Inflammatory macrophage treated with lipopolysaccharide for 4 hours (primary cell): ENCODE results near the gene FAM83G.
"Not testable (repeated sequence)": the region's sequence is repeated elsewhere in the genome, so short reads cannot be mapped to it uniquely, and the experiment has no call there.

Source experiments
- DNase-seq: peaks from one replicate; pipeline ENCODE4 v3.0.0-alpha.2; 2020

Gene FAM83G, protein sequence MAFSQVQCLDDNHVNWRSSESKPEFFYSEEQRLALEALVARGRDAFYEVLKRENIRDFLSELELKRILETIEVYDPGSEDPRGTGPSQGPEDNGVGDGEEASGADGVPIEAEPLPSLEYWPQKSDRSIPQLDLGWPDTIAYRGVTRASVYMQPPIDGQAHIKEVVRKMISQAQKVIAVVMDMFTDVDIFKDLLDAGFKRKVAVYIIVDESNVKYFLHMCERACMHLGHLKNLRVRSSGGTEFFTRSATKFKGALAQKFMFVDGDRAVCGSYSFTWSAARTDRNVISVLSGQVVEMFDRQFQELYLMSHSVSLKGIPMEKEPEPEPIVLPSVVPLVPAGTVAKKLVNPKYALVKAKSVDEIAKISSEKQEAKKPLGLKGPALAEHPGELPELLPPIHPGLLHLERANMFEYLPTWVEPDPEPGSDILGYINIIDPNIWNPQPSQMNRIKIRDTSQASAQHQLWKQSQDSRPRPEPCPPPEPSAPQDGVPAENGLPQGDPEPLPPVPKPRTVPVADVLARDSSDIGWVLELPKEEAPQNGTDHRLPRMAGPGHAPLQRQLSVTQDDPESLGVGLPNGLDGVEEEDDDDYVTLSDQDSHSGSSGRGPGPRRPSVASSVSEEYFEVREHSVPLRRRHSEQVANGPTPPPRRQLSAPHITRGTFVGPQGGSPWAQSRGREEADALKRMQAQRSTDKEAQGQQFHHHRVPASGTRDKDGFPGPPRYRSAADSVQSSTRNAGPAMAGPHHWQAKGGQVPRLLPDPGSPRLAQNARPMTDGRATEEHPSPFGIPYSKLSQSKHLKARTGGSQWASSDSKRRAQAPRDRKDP

DNA sequence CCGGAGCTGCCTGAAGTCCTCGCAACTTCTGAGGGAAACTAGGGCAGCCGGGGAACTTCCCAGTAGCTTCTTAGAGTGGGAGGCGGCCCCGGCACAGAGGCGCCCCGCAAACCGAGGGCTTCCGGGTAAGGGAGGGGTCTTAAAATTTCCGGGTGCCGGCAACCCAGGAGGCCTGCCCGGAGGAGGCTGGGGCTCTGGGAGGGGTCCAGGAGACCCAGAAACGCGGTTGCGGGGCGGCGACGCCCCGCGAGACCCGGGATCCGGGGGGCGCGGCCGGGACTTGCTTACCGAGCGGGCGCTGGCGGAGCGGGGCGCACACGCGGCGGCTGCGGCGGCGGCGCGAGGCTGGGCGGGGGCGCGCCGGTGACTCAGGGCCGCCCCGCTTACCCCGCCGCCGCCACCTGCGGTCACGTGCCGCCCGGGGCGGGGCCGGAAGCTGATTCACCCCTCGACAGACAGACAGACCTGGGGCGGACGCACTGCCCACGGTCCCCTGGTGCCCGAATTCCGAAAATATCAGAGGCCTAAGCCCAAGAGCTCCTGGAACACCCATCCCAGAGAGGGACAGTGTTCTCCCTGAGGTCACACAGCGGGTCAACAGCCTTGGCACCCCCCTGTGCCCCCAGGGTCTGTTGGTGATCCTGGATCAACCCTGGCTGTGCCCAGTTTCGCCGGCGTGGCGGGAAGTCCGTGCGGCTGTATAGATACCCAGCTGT lies at the start of gene FAM83G:
Gene FAM83G (minus strand): TSS at position 344 of the 716 bp plus-strand sequence. CDS start 723 bp downstream, outside the sequence.
- DNase-seq, result peak; percentile 51

- not testable (repeated sequence) for DNase-seq
Measured at GRCh38 chr17:19048826-19049225, 44.3 kb upstream of the FAM83G start.

- DNase-seq, result not testable (repeated sequence)
Measured at GRCh38 chr17:19047510-19047909, 42.9 kb upstream of the FAM83G start.

DNA sequence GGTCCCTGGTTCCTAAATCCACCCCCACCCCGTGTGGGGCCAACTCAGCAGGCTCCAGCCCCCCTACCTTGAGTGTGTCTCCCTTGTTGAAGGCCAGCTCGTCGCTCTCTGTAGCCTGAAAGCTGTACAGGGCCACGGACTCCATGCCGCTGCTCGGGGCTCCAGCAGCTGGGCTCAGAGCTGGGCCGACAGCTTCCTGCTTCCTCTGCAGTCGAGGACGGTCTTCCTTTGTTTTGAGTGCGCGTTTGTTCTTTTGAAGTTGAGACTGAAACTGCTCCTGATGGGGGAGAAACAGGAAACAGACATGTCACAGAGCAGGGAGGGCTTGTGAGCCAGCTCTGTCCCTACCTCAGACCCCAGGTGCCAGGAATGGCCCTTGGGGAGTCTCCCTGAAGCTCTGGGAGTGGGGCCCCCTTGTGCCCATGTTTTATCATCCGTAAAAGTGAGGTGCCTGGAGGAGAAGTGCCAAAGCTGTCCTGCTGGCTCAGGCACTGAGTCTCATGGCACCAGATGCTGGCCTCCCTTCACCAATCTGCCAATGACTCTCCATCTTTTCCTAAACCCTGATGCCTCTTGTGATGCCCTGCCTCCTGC lies 42.3 kb upstream of the FAM83G start, which contains the start of gene GRAP:
Gene GRAP (minus strand): TSS at position 176 of the 594 bp plus-strand sequence. CDS start 31 bp downstream, at position 145.
- DNase-seq, result not testable (repeated sequence)

DNA sequence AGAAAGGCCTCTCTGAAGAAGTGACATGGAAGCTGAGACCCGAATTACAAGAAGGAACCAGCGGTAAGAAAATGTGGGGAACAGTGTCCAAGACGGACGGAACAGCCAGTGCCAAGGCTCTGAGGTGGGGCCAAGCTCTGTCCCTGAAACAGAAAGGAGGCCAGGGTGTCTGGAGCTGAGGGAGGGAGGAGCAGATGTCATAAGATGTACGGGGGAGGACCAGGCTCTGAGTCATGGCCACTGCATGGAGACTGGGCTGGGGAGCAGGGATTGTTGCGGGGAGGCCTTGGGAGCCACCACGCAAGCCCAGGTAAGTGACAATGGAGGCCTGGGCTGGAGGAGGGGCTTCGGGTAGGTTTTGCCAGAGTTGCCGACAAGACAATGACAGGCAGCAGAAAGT lies 40.1 kb upstream of the FAM83G start:
- DNase-seq, result not testable (repeated sequence)

- not testable (repeated sequence) for DNase-seq
Measured at GRCh38 chr17:19043032-19043431, 38.5 kb upstream of the FAM83G start.

GRCh38 chr17:19042369-19042768 lies 37.8 kb upstream of the FAM83G start:
- DNase-seq, result not testable (repeated sequence)

DNA sequence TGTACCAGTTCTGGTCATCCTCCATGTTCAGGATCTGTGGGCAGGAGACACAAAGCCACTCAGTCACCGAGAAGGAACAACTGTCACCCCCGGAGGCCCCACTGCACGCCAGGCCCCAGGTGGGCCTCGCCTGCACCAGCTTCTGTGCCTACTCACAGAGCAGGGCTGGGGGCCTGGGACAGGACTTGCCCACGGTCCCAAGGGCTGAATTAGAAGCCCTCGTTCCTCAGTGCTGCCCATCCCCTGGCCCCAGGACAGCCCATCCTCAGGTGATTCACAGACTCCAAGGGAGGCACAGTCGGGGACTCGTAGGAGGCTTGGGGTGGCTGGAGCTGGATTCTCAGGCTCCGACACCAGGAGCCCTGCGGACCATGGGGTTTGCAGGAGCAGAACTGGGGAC lies 37.3 kb upstream of the FAM83G start:
- not testable (repeated sequence) for DNase-seq

DNA sequence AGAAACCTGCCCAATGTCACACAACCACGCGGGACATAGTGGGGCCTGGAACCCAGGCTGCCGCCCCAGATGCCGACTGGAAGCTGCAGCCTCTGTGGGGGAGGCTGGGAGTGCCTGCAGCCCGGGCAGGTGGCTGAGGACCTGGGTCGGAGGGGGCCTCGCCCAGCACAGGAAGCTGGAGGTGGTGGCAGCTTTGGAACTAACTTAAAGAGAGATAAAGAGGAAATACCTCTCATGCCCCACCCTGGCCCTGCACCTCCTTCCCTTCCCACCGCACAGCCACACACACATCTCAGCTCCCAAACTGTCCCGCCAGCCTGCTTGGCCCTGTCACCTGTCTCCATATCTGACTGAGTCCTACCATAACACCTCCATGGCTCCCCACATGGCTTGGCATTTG lies 35.8 kb upstream of the FAM83G start:
- DNase-seq, result not testable (repeated sequence)

DNA sequence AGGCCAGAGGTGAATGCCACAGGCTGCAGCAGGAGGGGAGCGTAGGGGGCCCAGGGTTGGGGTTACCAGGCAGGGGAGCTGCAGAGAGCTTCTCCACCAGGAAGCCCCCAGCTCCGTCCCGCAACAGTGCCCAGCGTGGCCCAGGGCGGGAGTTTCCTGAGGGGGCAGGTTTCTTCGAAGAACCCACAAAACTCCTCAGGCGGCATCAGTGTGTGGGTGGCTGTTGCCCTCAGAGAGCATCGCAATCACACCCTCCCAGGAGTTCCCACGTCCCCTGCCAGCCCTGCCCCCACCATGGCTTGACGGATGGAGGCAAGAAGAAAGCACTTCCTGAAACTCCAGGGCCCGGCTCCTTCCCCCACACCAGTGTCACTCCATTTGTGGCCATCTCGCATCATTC lies 34.2 kb upstream of the FAM83G start:
- not testable (repeated sequence) for DNase-seq

GRCh38 chr17:19038007-19038406 lies 33.4 kb upstream of the FAM83G start:
- not testable (repeated sequence) for DNase-seq

GRCh38 chr17:19037547-19037946 lies 33.0 kb upstream of the FAM83G start:
- DNase-seq, result not testable (repeated sequence)

DNA sequence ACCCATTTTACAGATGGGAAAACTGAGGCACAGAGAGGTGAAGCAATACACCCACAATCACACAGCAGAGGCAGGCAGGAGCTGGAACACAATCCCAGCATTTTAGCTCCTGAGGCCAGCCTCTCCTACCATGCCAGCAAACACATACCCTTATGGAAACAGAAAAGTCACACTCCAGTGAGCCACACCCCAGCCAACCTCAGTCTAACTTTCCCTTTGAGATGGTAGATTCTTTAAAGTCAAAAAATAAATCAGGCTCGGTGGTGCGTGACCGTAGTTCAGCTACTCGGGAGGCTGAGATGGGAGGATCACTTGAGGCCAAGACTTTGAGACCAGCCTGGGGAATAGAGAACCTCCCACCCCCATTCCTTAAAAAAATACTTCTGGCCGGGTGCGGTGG lies 31.6 kb upstream of the FAM83G start:
- not testable (repeated sequence) for DNase-seq

DNA sequence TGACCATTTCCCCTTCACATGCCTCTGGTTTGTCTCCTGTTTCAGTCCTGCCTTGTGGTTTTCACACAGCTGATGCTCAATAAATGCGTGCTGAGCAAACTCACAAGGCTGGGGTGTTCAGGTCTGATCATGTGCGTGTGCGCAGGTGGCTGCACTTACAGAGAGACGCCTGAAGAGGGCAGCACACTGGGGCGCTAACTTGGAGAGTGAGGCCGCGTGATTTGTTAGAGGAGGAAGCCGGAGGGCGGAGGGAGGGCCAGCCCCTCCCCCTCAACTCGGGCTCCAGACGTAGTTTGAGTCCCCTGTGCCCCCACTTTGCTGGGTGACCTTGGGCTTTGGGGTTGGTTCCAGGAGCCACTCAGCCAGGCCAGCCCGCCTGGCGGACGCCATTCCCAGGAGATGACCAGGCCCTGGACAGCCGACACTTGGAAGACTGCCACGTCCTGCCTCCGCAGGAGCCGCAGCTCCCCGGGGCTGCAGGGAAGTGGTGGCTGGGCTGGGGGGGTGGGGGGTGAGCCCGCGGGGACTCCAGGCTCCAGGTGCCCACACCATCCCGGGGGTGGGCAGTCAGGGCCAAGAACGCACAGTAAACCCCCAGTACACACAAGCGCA lies 27.9 kb upstream of the FAM83G start:
- DNase-seq, result not testable (repeated sequence)

- not testable (repeated sequence) for DNase-seq
Measured at GRCh38 chr17:19031729-19032128, 27.2 kb upstream of the FAM83G start.

DNA sequence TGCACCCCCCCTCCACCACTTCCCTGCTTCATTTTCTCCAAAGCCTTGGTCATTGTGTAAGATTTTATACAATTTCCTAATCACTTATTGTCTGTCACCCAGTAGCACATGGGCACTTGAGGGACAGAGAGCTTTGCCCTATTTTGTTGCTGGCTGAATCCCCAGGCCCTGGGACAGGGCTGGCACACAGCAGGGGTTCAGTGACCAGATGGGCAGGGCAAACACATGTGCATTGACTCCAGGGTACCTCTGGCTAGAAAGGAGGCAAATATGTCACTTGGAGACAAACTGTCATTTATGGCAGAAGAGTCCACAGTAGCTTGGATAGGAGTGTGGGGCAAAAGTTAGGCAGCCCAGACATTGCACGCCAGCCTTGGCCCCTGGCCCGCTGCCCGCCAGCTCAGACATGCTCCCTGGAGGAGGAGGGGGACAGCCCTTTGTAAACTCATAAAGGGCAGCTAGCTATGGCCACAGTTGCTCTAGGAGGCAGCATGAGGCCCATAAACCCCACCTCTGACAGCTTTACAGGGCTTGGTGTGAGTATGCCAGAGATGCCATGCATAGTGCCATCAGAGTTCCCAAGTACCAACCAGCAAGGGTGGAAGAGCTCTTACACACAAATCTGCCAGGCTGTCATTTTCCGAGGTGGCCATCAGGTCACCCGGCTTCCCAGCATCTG lies 26.3 kb upstream of the FAM83G start:
- not testable (repeated sequence) for DNase-seq

DNA sequence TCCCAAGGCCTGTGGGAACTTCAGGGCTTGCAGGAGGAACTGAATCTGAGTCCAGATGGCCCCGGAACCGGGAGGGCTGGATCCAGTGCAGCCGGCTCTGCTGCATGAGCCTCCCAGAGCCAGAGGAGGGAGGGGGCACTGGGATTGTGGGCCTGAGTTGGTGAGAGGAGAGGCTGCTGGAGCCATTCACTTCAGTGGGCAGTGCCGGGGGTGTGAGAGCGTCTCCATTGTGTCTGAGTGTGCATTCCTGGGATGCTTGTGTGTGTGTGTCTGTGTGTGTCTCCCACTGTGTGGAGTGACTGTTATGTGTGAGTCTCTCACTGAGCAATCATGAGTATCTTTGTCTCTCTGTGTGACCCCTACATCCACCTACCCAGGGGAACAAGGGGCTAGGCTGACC lies 25.2 kb upstream of the FAM83G start:
- DNase-seq, result not testable (repeated sequence)

DNA sequence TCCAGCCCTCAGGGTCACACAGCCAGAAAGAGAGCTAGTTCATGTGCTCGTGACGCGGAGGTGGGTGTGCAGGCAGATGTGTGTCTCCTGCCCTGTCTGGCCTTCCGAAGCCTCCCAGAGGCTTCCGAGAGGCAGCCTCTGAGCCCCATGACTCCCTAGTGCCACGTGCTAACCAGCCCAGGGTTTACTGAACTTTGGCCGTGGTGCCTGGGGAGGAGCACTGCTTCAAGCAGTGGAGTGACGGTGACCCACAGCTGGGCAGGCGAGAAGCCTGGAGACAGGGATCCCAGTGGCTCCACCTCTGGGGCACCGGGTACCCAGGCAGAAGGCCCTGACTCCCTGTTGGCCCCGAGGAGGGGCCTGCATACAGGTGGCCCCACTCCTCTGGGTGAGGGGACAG lies 24.1 kb upstream of the FAM83G start:
- DNase-seq, result not testable (repeated sequence)

- DNase-seq, result no peak
Measured at GRCh38 chr17:19024101-19025078, 19.8 kb upstream of the FAM83G start.
